HG03064 (cell line): ENCODE measurements around the gene SEMA4C.

Experiments used
- ATAC-seq: cut with Tn5 transposase; IDR thresholded peaks from one replicate; pipeline ENCODE4 v1.9.1; 2021; ENCODE audit warnings: low read depth; ENCODE audit not compliant: unreplicated experiment

Gene SEMA4C, protein sequence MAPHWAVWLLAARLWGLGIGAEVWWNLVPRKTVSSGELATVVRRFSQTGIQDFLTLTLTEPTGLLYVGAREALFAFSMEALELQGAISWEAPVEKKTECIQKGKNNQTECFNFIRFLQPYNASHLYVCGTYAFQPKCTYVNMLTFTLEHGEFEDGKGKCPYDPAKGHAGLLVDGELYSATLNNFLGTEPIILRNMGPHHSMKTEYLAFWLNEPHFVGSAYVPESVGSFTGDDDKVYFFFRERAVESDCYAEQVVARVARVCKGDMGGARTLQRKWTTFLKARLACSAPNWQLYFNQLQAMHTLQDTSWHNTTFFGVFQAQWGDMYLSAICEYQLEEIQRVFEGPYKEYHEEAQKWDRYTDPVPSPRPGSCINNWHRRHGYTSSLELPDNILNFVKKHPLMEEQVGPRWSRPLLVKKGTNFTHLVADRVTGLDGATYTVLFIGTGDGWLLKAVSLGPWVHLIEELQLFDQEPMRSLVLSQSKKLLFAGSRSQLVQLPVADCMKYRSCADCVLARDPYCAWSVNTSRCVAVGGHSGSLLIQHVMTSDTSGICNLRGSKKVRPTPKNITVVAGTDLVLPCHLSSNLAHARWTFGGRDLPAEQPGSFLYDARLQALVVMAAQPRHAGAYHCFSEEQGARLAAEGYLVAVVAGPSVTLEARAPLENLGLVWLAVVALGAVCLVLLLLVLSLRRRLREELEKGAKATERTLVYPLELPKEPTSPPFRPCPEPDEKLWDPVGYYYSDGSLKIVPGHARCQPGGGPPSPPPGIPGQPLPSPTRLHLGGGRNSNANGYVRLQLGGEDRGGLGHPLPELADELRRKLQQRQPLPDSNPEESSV

DNA sequence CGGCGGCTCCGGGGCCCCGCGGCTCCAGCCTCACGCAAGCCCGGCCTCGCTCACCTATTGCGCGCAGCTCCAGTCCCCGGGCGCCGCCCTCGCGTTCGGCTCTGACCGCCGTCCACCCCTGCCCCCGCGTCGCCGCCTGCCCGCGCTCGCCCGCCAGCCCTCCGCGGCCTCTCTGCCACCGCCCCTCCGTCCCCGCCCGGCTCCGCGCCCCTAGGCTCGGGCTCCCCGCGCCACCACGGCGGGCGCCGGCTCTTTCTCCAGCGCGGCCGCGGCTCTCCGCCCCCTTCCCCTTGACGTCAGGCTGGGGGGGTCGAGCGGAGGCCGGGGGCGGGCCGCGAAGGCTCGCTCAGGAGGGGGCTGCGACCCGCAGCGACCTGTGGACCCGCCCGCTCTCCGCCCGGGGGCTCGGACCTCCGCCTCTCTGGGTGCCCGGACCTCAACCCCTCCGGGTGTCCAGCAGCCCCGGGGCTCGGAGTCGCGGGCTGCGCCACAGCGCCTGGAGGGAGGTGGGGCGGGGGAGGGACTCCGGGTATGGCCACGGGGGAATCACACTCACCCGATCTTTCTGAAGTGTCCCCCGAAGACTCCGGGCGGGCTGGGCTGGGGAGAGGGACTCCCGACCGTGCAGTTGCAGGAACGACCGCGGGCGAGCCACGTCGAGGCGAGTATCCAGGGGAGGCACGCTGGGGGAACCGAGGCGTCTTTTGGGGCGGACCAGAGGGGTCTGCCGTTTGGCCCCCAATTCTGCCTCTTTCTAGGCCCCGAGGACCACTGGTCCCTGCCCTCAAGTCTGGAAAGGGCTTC is at the start of gene SEMA4C:
Gene SEMA4C (minus strand): TSS at position 259 of the 804 bp plus-strand sequence. CDS start 2,194 bp downstream, outside the sequence.
- ATAC-seq = no peak

DNA sequence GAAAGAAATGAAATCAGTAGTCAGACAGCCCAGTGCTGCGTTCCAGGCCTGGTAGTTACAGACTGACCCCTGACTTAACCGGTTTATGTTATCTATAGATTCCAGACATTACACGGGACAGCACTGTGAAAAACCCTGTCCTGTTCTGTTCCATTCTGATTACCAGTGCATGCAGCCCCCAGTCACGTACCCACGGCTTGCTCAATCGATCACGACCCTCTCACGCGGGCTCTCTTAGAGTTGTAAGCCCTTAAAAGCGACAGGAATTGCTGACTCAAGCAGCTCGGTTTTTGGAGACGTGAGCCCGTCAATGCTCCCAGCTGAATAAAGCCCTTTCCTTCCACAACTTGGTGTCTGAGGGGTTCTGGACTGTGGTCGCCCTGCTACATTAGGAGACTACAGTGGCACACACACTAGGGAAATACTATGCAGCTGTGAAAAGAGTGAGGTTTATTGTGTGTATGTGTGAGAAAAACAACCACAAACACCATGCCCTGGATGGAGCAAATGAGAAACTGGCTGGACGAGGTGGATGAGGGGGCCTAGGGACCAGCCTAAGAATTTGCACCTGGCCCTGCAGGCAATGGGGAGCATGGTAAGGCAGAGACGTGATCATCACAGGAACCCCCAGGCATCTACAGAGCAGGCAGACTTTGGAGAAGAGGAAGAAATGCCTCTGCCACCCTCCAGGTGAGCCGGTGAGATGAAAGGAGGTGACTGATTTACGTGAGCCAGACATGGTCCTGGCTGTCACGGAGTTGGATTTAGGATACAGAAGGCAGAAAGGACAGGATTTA is 49.1 kb upstream of the SEMA4C start:
- ATAC-seq = no peak

DNA sequence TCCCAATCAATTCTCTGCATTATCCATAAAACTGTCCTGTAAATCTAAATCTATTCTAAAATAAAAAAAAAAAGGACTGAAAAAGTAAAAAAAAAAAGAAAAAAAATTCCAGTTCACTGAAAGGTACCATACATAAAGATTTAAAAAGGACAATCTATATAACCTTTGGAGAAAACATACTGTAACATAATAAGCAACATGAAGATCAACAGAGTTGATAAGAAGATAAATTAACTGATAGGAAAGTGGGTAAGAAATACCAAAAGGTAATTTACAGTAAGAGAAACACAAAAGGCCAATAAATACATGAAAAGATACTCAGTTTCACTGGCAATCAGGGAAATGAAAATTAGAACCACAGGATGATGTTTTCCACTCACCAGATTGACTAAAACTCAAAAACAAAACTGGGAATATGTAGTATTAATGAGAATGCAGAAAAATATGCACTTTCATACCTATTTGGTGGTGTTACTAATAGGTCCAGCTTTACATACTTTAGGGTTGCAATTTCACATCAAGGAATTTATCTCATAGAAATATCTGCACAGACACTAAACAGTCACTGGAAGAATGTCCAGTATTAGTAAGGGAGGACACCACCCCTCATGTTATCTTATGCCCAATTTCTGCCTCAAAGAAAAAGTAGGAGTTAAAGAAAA is 48.3 kb upstream of the SEMA4C start:
- no peak for ATAC-seq

DNA sequence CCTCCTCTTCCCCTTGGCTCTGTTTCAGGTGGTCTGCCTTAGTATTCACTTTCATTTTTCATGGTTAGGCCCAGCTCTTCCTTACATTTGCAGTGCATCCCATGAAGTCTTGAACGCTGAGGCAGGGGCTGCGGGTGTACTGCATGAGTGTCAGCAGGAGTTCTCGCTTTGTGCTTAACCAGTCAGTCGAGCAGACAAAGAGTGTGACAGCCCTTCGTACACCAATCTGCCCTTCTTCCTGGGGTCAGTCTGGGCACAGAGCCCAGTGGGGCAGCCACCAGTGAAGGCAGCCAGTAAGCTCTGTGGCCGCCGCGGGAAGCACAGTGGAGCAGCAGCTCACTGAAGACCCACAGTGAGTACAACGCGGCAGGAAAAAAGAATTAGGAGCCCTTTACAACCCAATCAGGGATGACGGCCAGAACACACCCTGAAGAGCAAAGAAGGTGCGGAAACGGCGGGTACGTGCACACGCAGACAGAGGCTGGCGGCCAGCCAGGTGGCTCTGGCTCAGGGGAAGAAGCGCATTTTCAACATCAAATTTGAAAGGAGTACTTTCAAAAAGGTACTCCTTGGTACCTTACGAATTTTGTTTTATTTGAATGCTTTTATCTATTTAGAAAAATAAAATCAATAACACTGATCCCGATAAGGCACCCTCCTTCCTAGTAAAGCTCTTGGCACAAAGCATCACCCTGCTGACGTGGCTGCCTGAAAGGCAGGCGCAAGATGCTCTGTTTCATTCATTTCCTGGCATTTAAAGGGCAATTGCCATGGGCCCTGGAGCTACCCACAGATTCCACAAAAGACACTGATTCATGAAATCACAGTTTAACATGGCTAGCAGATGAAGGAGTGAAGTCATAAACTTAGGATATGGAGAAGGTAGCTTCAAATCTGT is 47.0 kb upstream of the SEMA4C start:
- no peak for ATAC-seq

DNA sequence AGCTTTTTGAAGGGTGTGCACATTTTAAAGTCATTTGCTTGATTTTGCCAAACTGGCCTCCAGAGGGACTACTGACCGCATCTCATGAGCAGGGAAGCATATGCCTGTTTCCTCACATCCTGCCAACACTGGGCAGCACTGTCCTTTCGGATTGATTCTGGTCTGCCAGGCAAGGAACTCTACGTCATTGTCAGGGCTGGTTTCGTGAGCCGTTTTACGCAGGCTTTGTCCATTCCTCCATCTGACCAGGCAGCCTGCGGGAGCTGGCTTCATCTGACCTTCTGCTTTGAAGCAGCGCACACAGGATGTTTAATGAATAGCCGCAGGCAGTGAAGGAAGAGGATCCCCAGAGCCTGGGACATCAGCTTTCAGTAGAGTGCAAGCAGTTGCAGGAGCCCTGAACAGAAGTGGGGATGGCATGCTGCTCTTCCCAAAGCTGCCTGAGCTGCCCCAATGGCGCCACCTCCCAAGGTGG is 46.3 kb upstream of the SEMA4C start:
- ATAC-seq = no peak

DNA sequence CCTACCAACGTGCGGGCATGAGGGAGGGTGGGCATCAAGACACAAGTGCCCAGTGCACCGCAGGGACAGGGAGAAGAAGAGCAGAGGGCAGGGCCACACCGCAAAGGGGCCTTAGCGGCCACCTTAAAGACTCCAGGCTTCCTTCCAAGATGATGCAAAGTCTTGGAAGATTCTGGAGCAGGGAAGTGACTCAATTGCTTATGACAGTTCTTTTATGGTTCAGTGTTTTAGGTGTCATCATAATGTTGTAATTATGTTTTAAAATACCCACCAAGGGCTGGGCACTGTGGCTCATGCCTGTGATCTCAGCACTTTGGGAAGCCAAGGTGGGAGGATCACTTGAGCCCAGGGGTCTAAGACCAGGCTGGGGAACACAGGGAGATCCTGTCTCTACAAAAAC is 44.5 kb upstream of the SEMA4C start:
- no peak for ATAC-seq

DNA sequence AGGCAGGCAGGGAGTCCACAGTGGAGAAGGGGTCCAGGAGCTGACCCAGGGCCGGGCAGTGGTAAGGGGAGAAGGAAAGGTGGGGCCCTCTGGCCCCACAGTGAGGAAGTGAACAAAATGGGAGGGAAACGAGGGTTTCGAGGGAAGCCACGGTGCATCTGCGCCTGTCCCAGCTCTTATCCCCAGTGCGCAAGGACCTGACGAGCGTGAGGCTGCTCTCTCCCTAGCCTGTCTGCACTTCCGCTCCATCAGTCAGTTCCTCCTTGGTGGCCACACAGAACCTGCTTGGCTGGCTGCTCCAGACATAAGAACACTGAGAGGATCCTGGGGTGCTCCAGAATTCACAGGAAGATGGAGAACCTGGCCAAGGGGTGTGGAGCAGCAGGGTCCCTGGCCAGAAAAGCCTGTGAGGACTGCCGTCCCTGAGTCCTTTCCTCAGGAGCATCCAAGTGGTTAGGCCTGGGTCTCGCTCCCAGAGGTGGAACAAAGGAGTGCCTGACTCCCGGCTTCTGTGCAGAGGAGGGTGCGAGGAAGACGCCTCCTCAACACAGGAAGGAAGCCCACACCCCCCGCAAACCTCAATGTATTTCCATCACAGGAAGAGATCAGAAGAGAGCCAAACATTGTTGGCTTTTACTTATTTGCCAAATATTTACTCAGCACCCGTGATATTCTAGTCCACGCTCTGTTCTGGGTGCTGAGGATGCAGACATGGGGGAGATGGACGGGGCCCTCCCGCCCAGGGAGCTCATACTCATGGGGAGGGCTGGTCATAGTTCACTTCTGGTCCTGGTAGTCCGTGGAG is 43.7 kb upstream of the SEMA4C start:
- no peak for ATAC-seq

DNA sequence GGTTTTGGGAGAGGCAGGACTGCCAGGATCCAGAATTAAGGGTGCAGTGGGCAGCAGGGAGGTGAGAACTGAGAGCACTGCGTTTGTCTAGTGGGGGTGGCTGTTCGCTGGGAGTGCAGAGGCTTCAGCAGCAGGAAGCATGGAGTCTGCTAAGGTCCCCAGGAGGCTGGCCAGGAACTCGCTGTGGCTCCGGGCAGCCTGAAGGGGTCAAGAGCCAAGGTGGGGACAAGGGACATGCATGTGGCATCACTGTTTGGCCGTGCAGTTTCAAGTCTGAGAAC is 43.2 kb upstream of the SEMA4C start:
- ATAC-seq = no peak

DNA sequence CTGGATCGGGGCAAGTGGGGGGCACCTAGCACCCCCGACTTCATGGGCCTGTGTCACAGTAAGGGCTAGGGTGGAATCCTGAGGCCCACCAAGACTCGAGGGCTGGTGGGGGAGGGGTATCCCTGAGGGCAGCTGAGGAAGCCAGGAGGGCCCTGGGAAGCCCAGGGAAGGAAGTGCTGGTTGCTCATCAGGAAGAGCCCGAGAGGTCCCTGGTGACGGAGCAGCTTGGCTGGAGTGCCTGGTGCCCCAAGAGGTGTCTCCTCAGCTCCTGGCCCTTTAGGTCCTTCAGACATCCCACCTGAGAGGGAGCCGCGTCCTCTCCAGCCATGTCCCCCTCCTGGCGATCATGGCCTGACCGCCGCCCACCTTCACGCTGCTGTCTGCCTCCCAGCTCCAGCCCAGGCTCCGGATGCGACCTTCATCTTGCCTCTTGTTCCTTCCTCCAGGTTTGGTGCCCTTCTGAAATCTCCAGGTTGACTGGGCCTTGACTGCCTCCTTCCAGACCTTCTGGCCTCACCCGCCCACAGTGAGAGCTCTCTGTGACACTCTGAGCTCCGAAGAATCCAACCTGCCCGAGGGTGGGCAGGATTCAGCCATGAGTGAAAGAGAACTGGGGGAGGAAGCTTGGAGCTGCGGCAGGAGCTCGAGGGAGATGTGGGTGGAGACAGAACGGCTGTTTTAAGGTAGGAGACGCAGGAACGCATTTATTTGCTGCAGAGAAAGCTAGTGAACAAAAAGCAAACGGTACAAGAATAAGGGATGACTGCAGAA is 42.7 kb upstream of the SEMA4C start:
- ATAC-seq = no peak

DNA sequence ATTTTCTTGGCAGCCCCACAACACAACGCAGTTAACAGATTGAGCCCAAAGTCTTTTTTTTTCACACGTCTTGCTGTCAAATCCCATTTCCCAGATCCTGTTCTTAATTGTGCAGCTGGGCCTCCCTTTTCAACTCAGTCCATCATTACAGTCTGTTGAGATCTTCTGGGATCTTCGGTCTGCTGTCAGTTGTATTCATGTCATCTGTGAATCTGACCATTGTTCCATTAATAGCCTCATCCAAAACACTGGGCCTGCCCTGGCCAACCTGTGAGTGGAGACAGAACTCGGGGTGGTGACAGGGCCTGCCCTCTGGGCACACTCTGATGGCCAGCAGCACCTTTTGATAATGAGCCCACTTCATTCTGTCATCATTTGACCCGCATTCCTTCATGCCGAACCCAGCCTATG is 39.7 kb upstream of the SEMA4C start:
- no peak for ATAC-seq

DNA sequence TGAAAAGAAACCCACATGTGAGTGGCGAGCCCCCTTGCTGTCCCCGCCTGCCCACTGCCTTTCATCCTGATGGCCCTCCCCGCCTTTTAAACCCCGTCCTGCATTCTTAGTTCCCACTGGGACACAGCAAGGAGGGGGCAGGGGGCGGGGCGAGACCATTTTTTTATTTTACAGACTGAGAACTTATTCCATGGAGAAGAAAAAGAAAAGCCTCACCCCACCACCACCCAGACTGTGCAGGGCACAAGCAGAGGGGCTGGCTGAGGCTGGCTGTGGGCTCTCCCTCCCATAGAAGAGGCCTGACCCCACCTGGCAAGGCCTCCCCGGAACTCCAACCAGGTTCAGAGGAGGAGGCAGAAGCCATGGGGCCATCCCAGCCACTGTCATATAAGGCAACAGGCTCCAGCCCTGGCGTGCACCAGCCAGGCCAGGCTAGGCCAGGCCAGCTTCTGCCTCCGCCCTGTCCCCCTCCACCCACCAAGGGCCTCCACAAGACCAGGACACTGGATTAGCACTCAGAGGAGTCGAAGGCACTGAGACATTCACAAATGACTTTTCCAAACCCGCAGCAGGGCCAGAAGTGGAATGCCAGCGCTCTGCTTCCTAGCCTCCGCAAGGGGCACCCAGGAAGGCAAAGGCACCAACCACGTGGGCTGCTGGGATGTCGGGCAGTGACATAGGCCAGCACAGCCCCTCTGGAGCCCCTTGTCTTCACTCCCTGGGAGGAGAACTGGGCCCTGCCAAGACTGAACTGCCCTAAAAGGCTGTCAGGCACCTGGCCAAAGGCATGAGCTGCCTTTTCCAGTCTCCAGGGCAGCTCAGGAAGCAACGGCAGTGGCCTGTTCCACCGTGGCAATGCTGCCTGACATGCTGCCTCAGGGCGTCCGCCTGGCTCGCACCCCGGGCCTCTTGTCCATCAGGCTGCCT is 37.5 kb upstream of the SEMA4C start:
- ATAC-seq = no peak

DNA sequence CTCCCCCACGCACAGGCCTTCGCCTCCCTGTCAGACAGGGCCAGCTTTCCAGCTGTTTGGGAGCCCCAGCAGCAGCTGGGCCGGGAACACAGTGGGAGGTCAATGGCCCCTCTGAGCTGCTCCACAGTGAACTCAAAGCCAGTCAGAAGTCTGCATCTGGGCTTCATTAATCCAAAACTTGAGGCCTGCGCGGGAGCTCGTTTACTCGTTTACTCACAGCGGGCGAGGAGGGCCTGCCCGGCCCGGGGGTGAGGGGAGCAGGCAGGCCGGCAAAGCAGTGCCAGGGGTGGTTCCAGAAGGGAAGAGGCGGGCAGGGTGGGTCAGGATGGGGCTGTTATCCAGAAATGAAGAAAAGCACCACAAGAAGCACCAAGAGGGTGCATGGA is 36.8 kb upstream of the SEMA4C start:
- ATAC-seq = no peak

DNA sequence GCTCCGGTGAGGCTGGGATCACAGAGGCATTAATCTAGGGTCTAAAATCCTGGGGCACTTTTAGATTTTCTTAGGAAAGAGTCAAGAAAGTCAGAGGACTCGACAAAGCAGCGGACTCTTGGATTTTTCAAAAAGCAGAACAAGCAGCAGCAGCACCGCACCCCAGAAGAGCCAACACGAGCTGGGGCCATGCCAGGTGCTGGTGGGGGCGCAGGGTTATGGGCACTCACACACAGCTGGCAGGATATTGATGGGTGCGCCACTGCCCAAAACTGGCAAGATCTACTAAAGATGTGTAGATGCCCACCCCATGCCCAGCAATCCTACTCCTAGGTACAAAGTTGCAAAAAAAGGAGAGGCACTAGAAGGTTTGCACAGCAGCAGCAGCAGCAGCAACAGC is 33.9 kb upstream of the SEMA4C start:
- no peak for ATAC-seq

DNA sequence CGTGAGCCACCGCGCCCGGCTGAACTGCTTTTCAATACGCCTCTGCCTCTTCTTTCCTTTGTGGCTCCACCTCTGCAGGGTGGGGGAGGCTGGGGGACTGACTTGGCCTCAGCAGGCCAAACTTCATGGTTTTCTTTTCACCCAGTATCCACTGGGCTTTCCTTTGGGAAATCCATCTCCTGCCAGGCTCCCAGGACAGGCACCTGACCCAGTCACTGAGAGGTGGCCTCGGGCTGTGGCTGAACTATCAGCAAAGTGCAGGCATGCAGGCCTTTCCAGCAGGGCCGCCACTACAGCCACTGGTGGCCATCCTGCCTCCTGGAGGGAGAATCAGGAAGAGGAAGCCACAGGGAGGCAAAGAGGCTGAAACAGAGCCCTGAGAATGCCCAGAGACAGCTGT is 33.4 kb upstream of the SEMA4C start:
- no peak for ATAC-seq

DNA sequence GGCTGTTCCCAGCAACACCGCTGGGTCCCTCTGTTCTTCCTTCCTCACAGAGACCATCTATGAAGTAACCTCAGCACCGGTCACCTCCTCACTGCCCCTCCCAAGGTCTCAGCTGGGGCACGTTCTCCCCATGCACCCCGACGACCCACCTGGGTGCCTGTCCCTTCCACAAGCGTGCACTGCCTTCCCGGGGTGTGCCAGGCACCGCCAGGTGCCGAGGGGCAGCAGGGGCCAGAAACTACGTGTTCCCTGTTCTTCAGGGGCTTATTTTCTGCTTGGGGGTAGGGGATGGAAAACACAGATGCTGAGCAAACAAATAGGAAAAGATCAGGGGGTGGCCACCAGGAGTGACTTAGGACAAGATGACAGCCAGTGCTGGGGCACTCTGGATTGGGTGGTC is 30.4 kb upstream of the SEMA4C start:
- no peak for ATAC-seq

DNA sequence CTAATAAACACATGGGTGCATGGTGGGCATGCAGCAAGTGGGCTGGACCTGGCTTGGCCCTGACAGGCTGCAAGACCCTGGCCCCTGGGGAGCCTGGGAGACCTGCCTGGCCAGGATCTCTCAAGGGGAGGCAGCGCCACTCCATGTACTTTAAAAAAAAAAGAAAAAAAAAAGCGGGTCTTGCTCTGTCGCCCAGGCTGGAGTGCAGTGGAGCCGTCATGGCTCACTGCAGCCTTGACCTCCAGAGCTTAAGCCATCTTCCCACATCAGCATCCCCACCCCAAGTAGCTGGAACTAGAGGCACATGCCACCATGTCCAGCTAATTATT is 29.5 kb upstream of the SEMA4C start:
- ATAC-seq = no peak
